LNCaP clone FGC (cell line): ENCODE data around the gene KRT35.

ENCODE experiments used
- DNase-seq: peaks from one replicate; pipeline ENCODE4 v3.0.0-alpha.2; 2011; ENCODE audit warnings: low read depth
- H3K4me3 ChIP-seq: 2 replicates; pipeline ENCODE4 v1.5.1; 2011; ENCODE audit warnings: mild to moderate bottlenecking, low read depth, low read length, control low read depth
- TF ChIP-seq, protein P1 (sequence below): IDR thresholded peaks from 2 replicates; pipeline ENCODE4 v1.5.1; 2012; ENCODE audit warnings: mild to moderate bottlenecking; ENCODE audit not compliant: control insufficient read depth, insufficient read depth; ENCODE audit errors: extremely low read depth

The KRT35 gene

GRCh38 chr17:41467561-41467960 is 13.4 kb downstream of the KRT35 start:
- no peak overlapping the region for H3K4me3 ChIP-seq
- DNase-seq, result no peak
- TF ChIP-seq, protein P1, sequence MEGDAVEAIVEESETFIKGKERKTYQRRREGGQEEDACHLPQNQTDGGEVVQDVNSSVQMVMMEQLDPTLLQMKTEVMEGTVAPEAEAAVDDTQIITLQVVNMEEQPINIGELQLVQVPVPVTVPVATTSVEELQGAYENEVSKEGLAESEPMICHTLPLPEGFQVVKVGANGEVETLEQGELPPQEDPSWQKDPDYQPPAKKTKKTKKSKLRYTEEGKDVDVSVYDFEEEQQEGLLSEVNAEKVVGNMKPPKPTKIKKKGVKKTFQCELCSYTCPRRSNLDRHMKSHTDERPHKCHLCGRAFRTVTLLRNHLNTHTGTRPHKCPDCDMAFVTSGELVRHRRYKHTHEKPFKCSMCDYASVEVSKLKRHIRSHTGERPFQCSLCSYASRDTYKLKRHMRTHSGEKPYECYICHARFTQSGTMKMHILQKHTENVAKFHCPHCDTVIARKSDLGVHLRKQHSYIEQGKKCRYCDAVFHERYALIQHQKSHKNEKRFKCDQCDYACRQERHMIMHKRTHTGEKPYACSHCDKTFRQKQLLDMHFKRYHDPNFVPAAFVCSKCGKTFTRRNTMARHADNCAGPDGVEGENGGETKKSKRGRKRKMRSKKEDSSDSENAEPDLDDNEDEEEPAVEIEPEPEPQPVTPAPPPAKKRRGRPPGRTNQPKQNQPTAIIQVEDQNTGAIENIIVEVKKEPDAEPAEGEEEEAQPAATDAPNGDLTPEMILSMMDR, result no peak

- TF ChIP-seq, protein P1, result no peak
- no peak for DNase-seq
- no peak within 1 kb of the TSS for H3K4me3 ChIP-seq
These were observed 14.0 kb downstream of the KRT35 start, which contains the start of gene KRT32 for GRCh38 chr17:41466988-41467387. Gene KRT32, minus strand, starts transcription at chr17:41467386. Its CDS starts 61 bp downstream, at chr17:41467325.

GRCh38 chr17:41464682-41465081 is 16.3 kb downstream of the KRT35 start:
- peak; percentile 62 for DNase-seq
- TF ChIP-seq, protein P1, result no peak
- no peak overlapping the region for H3K4me3 ChIP-seq

- TF ChIP-seq, protein P1, result no peak
- DNase-seq, result no peak
- no peak overlapping the region for H3K4me3 ChIP-seq
These were observed 16.8 kb downstream of the KRT35 start for GRCh38 chr17:41464173-41464572.

DNA sequence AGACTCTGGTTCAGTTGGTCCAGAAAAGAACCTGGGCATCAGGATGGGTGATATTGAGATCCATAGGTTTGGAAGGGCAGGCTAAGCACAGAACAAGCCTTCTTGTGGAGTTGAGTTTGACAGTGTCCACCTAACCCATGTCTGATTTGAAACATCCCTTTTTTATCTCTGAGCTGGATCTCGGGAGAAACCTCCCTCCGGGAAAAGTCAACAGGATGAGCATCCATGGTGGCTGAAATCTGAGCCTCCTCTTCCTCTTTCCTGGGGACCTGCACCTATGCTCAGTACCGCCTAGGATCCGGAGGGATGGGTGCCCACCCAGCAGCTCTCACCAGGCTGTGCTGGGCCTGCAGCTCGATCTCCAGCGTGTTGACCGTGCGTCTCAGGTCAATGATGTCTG is 17.2 kb downstream of the KRT35 start:
- TF ChIP-seq, protein P1, result no peak
- no peak for DNase-seq
- no peak overlapping the region for H3K4me3 ChIP-seq

DNA sequence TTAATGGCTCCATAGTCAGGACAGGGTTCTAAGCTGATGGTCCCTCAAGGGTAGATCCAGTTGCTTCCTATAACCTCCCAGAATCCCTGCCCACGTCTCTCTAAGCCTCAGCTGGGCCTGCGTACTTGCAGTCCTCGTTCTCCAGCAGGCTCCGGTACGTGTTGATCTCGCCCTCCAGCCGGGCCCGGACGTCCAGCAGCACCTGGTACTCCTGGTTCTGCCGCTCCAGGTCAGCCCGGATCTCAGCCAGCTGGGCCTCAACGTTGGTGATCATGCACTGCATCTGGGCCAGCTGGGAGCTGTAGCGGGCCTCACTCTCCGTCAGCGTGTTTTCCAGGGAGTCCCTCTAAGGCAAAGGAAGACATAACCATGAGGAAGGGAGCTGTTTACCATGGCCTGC is 18.2 kb downstream of the KRT35 start:
- TF ChIP-seq, protein P1, result no peak
- H3K4me3 ChIP-seq, result no peak overlapping the region
- no peak for DNase-seq

- TF ChIP-seq, protein P1, result no peak
- no peak overlapping the region for H3K4me3 ChIP-seq
- DNase-seq, result no peak
These were observed 23.3 kb downstream of the KRT35 start for GRCh38 chr17:41457676-41458075.
